Right atrium auricular region (tissue), 2 donors: ENCODE data around the gene TRIAP1. TPM values are rescaled to one million over a fixed set of nuclear protein-coding genes. Genes with fewer than 3 reads are reported as not detected.

ENCODE experiments used
- DNase-seq: peaks from one replicate; pipeline ENCODE4 v3.0.0-alpha.2; 2019; ENCODE audit warnings: low spot score
- H3K27ac ChIP-seq, 2 donors: fragments of 200-600 bp; sonication (generic); 1 replicate in 1 of 2; 2 replicates in 1 of 2; pipeline ENCODE4 v1.5.1; 2016 to 2019
- H3K27me3 ChIP-seq, 2 donors: fragments of 200-600 bp; sonication (generic); one replicate each; pipeline versions ENCODE4 v1.5.1 to v1.6.0; 2017 to 2019
- H3K36me3 ChIP-seq: fragments of 200-600 bp; sonication (generic); one replicate; pipeline ENCODE4 v1.5.1; 2016
- H3K4me1 ChIP-seq, 2 donors: fragments of 200-600 bp; sonication (generic); one replicate each; pipeline versions ENCODE4 v1.5.1 to v1.6.0; 2017 to 2019
- H3K4me3 ChIP-seq, 2 donors: fragments of 200-600 bp; sonication (generic); 1 replicate in 1 of 2; 2 replicates in 1 of 2; pipeline ENCODE4 v1.5.1; 2017 to 2019; ENCODE audit warnings: mild to moderate bottlenecking in 1 of 2, moderate library complexity in 1 of 2
- H3K9me3 ChIP-seq, 2 donors: fragments of 200-600 bp; sonication (generic); one replicate each; pipeline ENCODE4 v1.5.1; 2019
- total RNA-seq, 2 donors: library from RNA; depleted of rRNA; stranded (reverse); fragments of >200 nt; gene quantifications; one replicate each; pipeline ENCODE4 v1.1.0, GENCODE V29; 2016
- TF ChIP-seq, protein P1 (sequence below), 2 donors: fragments of 200-600 bp; sonication (generic); IDR thresholded peaks; one replicate each; pipeline ENCODE4 v1.5.1; 2019; ENCODE audit warnings: antibody characterized with exemption in 2 of 2

Gene TRIAP1
- total RNA-seq, 2 donors from 2014 or later = 8.9 to 9.2 TPM

GRCh38 chr12:120479458-120479857 is 33.3 kb upstream of the TRIAP1 start:
- Histone ChIP-seq H3K4me3 (no peak overlapping the region), H3K9me3 (no peaks in the 10 kb centered on the region), H3K27ac (no peak overlapping the region), H3K4me1 (no peaks in the 10 kb centered on the region), H3K27me3 (no peaks in the 10 kb centered on the region), H3K36me3 (no peaks in the 10 kb centered on the region)
- no peak for DNase-seq
- TF ChIP-seq, protein P1, sequence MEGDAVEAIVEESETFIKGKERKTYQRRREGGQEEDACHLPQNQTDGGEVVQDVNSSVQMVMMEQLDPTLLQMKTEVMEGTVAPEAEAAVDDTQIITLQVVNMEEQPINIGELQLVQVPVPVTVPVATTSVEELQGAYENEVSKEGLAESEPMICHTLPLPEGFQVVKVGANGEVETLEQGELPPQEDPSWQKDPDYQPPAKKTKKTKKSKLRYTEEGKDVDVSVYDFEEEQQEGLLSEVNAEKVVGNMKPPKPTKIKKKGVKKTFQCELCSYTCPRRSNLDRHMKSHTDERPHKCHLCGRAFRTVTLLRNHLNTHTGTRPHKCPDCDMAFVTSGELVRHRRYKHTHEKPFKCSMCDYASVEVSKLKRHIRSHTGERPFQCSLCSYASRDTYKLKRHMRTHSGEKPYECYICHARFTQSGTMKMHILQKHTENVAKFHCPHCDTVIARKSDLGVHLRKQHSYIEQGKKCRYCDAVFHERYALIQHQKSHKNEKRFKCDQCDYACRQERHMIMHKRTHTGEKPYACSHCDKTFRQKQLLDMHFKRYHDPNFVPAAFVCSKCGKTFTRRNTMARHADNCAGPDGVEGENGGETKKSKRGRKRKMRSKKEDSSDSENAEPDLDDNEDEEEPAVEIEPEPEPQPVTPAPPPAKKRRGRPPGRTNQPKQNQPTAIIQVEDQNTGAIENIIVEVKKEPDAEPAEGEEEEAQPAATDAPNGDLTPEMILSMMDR (IDR thresholded peaks at IDR 0.05) = no peak

GRCh38 chr12:120475643-120476042 is 29.5 kb upstream of the TRIAP1 start:
- Histone ChIP-seq H3K36me3 (no peaks in the 10 kb centered on the region), H3K4me1 (peaks cover 0 to 2% of the 10 kb centered on the region in 2 donors), H3K4me3 (no peak overlapping the region), H3K27me3 (no peaks in the 10 kb centered on the region), H3K27ac (no peak overlapping the region), H3K9me3 (no peaks in the 10 kb centered on the region)
- TF ChIP-seq, protein P1 (IDR thresholded peaks at IDR 0.05) = no peak
- DNase-seq = no peak

DNA sequence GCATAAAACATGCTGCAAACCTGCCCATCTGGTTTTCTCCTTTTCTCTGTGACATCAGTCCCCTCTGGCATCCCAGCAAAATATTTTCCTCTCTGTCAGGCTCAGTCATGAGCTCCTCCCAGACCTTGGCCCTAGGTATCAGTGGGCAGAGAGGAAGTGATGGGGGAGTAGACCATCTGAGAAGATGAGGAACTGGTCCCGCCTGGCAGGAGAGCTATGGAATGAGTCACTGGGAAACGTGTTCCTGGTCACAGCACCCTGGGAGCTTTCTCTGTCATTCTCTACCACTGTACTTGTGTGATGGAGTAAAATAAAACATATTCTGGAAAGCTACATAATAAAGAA is 28.4 kb upstream of the TRIAP1 start:
- no peaks in the 10 kb centered on the region for H3K36me3 ChIP-seq
- H3K9me3 ChIP-seq = no peaks in the 10 kb centered on the region
- TF ChIP-seq, protein P1 (IDR thresholded peaks at IDR 0.05) = no peak
- DNase-seq = no peak
- H3K4me3 ChIP-seq = no peak overlapping the region
- peaks cover 0 to 8% of the 10 kb centered on the region in 2 donors for H3K4me1 ChIP-seq
- no peaks in the 10 kb centered on the region for H3K27me3 ChIP-seq
- no peak overlapping the region for H3K27ac ChIP-seq

DNA sequence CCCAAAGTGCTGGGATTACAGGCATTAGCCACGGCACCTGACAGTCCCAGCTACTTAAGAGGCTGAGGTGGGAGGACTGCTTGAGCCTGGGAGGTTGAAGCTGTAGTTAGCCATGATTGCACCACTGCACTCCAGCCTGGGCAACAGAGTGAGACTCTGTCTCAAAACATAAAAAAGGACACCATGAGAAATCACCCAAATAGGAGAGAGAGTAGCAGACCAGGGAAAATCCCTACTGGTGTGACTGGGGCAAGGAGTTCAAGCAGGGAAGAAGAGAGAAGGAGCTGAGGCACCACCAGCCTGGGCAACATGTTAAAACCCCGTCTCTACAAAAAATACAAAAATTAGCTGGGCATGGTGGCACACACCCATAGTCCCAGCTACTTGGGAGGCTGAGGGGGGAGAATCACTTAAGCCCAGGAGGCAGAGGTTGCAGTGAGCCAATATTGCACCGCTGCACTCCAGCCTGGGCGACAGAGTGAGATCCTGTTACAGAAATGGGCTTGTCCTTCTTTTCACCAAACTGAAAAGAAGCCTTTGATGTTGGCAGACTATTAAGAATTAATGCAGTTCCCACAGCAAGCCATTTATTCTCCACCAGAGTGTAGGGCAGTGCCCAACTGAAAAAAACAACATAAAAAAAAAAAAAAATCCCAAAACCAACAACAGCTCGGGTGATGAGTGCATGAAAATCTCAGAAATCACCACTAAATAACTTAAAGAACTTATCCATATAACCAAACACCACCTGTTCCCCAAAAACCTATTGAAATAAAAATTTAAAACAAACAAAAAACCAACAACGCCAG is 27.8 kb upstream of the TRIAP1 start:
- Histone ChIP-seq H3K27me3 (no peaks in the 10 kb centered on the region), H3K4me1 (peaks cover 0 to 8% of the 10 kb centered on the region in 2 donors), H3K27ac (no peak overlapping the region), H3K36me3 (no peaks in the 10 kb centered on the region), H3K9me3 (no peaks in the 10 kb centered on the region), H3K4me3 (no peak overlapping the region)
- DNase-seq = no peak
- TF ChIP-seq, protein P1 (IDR thresholded peaks at IDR 0.05) = no peak

DNA sequence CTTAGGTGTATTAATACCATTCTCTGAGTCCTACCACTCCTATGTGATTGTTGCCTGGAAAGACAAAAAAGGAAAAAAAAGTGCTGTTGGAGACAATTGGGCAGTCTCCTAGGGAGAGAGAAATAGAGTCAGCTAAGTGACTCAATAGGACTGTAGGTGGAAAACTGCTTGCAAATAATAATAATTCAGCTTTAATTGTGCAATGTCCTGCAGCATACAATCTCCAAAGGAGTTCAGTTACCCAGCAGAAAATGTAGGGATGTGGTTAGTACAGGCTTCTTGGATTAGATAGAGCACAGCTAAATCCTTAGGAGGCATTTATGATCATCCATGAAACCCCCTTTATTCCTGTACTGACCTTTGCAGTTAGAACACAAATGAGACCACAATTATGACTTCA is 26.3 kb upstream of the TRIAP1 start:
- H3K27ac ChIP-seq = no peak overlapping the region
- H3K9me3 ChIP-seq = no peaks in the 10 kb centered on the region
- no peaks in the 10 kb centered on the region for H3K36me3 ChIP-seq
- H3K4me3 ChIP-seq = no peak overlapping the region
- DNase-seq = no peak
- no peaks in the 10 kb centered on the region for H3K27me3 ChIP-seq
- TF ChIP-seq, protein P1 (IDR thresholded peaks at IDR 0.05) = no peak
- H3K4me1 ChIP-seq = peaks cover 0 to 20% of the 10 kb centered on the region in 2 donors
